ENCODE results near the gene ATP6AP1.

ATP6AP1 gene

GRCh38 chrX:154473683-154474082 is 45.2 kb downstream of the ATP6AP1 start:
- no peaks in the 10 kb centered on the region for H3K27me3 ChIP-seq (ENCODE audit: control insufficient read depth, low read length)
- H3K9me3 ChIP-seq (ENCODE audit: control insufficient read depth, insufficient read depth, low read length), result no peaks in the 10 kb centered on the region
- no peaks in the 10 kb centered on the region for H3K36me3 ChIP-seq (ENCODE audit: control insufficient read depth, low read length)
- H3F3A ChIP-seq (ENCODE audit: control insufficient read depth, insufficient read depth), result peaks cover 2% of the 10 kb centered on the region; the same call in 1 of the 2 replicates
- H3K27ac ChIP-seq (ENCODE audit: low read depth, low read length), result no peak overlapping the region
- peaks cover 9% of the 10 kb centered on the region for H3K4me1 ChIP-seq (ENCODE audit: control insufficient read depth, low read length)
- no peak overlapping the region for H3K4me2 ChIP-seq (ENCODE audit: low read length)
- peaks cover 8% of the 10 kb centered on the region for H3K79me2 ChIP-seq (ENCODE audit: control insufficient read depth, low read length)
- no peaks in the 10 kb centered on the region for H3K9me2 ChIP-seq (replicated peaks; ENCODE audit: control insufficient read depth, low read length)
- TF ChIP-seq EZH2phosphoT487 (IDR thresholded peaks at IDR 0.05; ENCODE audit: borderline replicate concordance, low read length), result no peak
- no peak for TF ChIP-seq CTCF (IDR thresholded peaks at IDR 0.05; ENCODE audit: low read depth, low read length, poor library complexity, severe bottlenecking)
- no peak overlapping the region for H3K4me3 ChIP-seq (ENCODE audit: low read length)
- no peaks in the 10 kb centered on the region for H4K20me1 ChIP-seq (ENCODE audit: control insufficient read depth, insufficient read depth, low read depth, low read length)

DNA sequence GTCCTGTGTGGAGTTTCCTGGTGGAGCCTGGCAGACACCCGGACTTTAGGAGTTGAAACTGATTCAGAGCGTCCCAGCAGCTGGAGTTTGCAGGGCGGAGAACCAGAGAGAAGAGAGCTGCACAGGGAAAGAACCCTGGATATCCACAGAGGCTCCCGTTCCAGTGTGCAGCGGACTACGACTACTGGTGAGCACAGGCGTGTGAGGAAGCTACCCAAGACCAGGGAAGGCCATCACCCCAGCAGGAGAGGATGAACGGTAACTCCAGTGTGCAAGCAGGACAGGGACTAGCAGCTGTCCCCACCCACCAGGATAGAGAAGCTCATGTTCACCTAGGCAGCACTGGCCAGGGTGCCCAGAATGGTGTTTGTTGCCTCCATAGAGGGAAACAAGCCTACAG is 48.3 kb downstream of the ATP6AP1 start:
- no peaks in the 10 kb centered on the region for H3K9me3 ChIP-seq (ENCODE audit: control insufficient read depth, insufficient read depth, low read length)
- no peaks in the 10 kb centered on the region for H3K9me2 ChIP-seq (replicated peaks; ENCODE audit: control insufficient read depth, low read length)
- no peaks in the 10 kb centered on the region for H4K20me1 ChIP-seq (ENCODE audit: control insufficient read depth, insufficient read depth, low read depth, low read length)
- no peak overlapping the region for H3K4me2 ChIP-seq (ENCODE audit: low read length)
- H3K79me2 ChIP-seq (ENCODE audit: control insufficient read depth, low read length), result peaks cover 8% of the 10 kb centered on the region
- no peaks in the 10 kb centered on the region for H3K36me3 ChIP-seq (ENCODE audit: control insufficient read depth, low read length)
- peaks cover 2% of the 10 kb centered on the region; the same call in 1 of the 2 replicates for H3F3A ChIP-seq (ENCODE audit: control insufficient read depth, insufficient read depth)
- no peaks in the 10 kb centered on the region for H3K27me3 ChIP-seq (ENCODE audit: control insufficient read depth, low read length)
- TF ChIP-seq CTCF (IDR thresholded peaks at IDR 0.05; ENCODE audit: low read depth, low read length, poor library complexity, severe bottlenecking) (no peak), EZH2phosphoT487 (IDR thresholded peaks at IDR 0.05; ENCODE audit: borderline replicate concordance, low read length) (no peak)
- no peak overlapping the region for H3K27ac ChIP-seq (ENCODE audit: low read depth, low read length)
- peaks cover 34% of the 10 kb centered on the region for H3K4me1 ChIP-seq (ENCODE audit: control insufficient read depth, low read length)
- no peak overlapping the region for H3K4me3 ChIP-seq (ENCODE audit: low read length)

DNA sequence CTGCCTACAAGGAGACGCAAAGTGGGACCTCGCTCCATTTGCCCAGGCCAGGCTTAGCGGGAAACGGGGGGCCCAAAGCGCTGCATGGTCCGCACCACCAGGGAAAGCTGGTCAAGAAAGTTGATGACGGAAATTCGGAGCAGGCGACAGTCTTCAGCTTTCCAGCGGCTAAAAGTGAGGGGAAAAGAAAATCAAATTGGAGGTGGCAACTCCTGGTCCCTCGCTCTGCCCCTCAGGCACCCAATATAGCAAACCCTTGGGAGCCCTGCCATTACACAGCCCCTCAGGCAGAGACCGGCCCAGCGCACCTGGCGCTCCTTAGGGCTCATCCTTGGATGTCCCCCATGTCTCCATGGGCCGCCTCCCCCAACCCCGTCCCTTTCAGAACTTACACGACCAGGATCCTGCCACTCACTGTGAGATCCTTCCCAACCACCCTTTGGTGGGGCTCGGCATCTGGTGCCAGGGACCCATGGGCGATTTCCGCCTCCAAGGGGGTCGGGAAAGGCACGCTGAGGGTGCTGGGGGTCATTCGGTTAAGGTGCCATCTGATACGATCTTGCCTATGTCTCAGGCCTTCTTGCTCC is 49.5 kb downstream of the ATP6AP1 start:
- Histone ChIP-seq H4K20me1 (ENCODE audit: control insufficient read depth, insufficient read depth, low read depth, low read length) (no peaks in the 10 kb centered on the region), H3K9me3 (ENCODE audit: control insufficient read depth, insufficient read depth, low read length) (no peaks in the 10 kb centered on the region), H3K27ac (ENCODE audit: low read depth, low read length) (no peak overlapping the region), H3F3A (ENCODE audit: control insufficient read depth, insufficient read depth) (peaks cover 2% of the 10 kb centered on the region), H3K36me3 (ENCODE audit: control insufficient read depth, low read length) (no peaks in the 10 kb centered on the region), H3K9me2 (replicated peaks; ENCODE audit: control insufficient read depth, low read length) (no peaks in the 10 kb centered on the region), H3K27me3 (ENCODE audit: control insufficient read depth, low read length) (no peaks in the 10 kb centered on the region), H3K4me2 (ENCODE audit: low read length) (peak overlapping the region; percentile 94), H3K4me3 (ENCODE audit: low read length) (peak overlapping the region; percentile 81), H3K4me1 (ENCODE audit: control insufficient read depth, low read length) (peaks cover 42% of the 10 kb centered on the region), H3K79me2 (ENCODE audit: control insufficient read depth, low read length) (peaks cover 8% of the 10 kb centered on the region)
- TF ChIP-seq CTCF (IDR thresholded peaks at IDR 0.05; ENCODE audit: low read depth, low read length, poor library complexity, severe bottlenecking) (no peak), EZH2phosphoT487 (IDR thresholded peaks at IDR 0.05; ENCODE audit: borderline replicate concordance, low read length) (no peak)

Data from DOHH2 (cell line).